ENCODE results near the gene ARSD.
"Not testable (repeated sequence)": the region's sequence is repeated elsewhere in the genome, so short reads cannot be mapped to it uniquely, and the experiment has no call there.

Gene ARSD

GRCh38 chrX:2926255-2926654 is 2.9 kb downstream of the ARSD start:
- H2AK5ac ChIP-seq (ENCODE audit: low read length, severe bottlenecking); H3K79me1 ChIP-seq (replicated peaks; ENCODE audit: low read length, poor library complexity, severe bottlenecking); H3K14ac ChIP-seq (ENCODE audit: low read length in 2 of 2); H3K4me2 ChIP-seq (ENCODE audit: low read length, poor library complexity, severe bottlenecking); H3K36me3 ChIP-seq (ENCODE audit: control insufficient read depth in 1 of 2, insufficient read depth in 2 of 2, low read depth in 1 of 2, low read length in 2 of 2); DNase-seq; H4K91ac ChIP-seq (ENCODE audit: low read length); H2BK120ac ChIP-seq (ENCODE audit: low read depth, low read length); H3K4me3 ChIP-seq (ENCODE audit: insufficient read depth in 1 of 2, low read depth in 1 of 2, low read length in 2 of 2); H3K4me1 ChIP-seq (ENCODE audit: control insufficient read depth, insufficient read depth, low read depth, low read length); H2BK15ac ChIP-seq (ENCODE audit: low read depth, poor library complexity, severe bottlenecking); H2AFZ ChIP-seq (ENCODE audit: low read depth, low read length); H3K23ac ChIP-seq (ENCODE audit: low read length in 2 of 2); H3K9me3 ChIP-seq (ENCODE audit: control insufficient read depth, low read length); H2BK12ac ChIP-seq (ENCODE audit: low read length in 2 of 2); H4K8ac ChIP-seq (ENCODE audit: low read length); H3K9ac ChIP-seq (ENCODE audit: low read length); H3K27ac ChIP-seq (ENCODE audit: low read length, poor library complexity, severe bottlenecking); H3K4ac ChIP-seq (ENCODE audit: low read depth in 1 of 2, low read length in 2 of 2); H3K18ac ChIP-seq (ENCODE audit: low read depth in 1 of 2, low read length in 2 of 2); H3K27me3 ChIP-seq (ENCODE audit: control insufficient read depth in 1 of 2, insufficient read depth in 1 of 2, low read length in 2 of 2); H2BK5ac ChIP-seq (ENCODE audit: low read depth, low read length, poor library complexity, severe bottlenecking): not testable (repeated sequence)
- WGBS: 69% methylated on average over 3 of the region's 4 CpGs

- Histone ChIP-seq H4K91ac (ENCODE audit: low read length) (no peak overlapping the region), H3K36me3 (ENCODE audit: control insufficient read depth in 1 of 2, insufficient read depth in 2 of 2, low read depth in 1 of 2, low read length in 2 of 2) (peaks cover 10 to 23% of the 10 kb centered on the region in 2 experiments), H2AFZ (ENCODE audit: low read depth, low read length) (no peak overlapping the region), H3K4ac (ENCODE audit: low read depth in 1 of 2, low read length in 2 of 2) (no peak overlapping the region), H3K4me1 (ENCODE audit: control insufficient read depth, insufficient read depth, low read depth, low read length) (peaks cover 1% of the 10 kb centered on the region), H3K23ac (ENCODE audit: low read length in 2 of 2) (no peak overlapping the region), H3K27me3 (ENCODE audit: control insufficient read depth in 1 of 2, insufficient read depth in 1 of 2, low read length in 2 of 2) (no peaks in the 10 kb centered on the region), H3K79me1 (replicated peaks; ENCODE audit: low read length, poor library complexity, severe bottlenecking) (no peaks in the 10 kb centered on the region), H3K9ac (ENCODE audit: low read length) (no peak overlapping the region), H2AK5ac (ENCODE audit: low read length, severe bottlenecking) (no peak overlapping the region), H2BK12ac (ENCODE audit: low read length in 2 of 2) (no peak overlapping the region), H3K14ac (ENCODE audit: low read length in 2 of 2) (no peak overlapping the region), H2BK120ac (ENCODE audit: low read depth, low read length) (no peak overlapping the region), H3K18ac (ENCODE audit: low read depth in 1 of 2, low read length in 2 of 2) (no peak overlapping the region), H3K4me3 (ENCODE audit: insufficient read depth in 1 of 2, low read depth in 1 of 2, low read length in 2 of 2) (no peak overlapping the region), H4K8ac (ENCODE audit: low read length) (no peak overlapping the region), H3K9me3 (ENCODE audit: control insufficient read depth, low read length) (no peaks in the 10 kb centered on the region), H3K27ac (ENCODE audit: low read length, poor library complexity, severe bottlenecking) (no peak overlapping the region), H2BK5ac (ENCODE audit: low read depth, low read length, poor library complexity, severe bottlenecking) (no peak overlapping the region), H2BK15ac (ENCODE audit: low read depth, poor library complexity, severe bottlenecking) (no peak overlapping the region), H3K4me2 (ENCODE audit: low read length, poor library complexity, severe bottlenecking) (no peak overlapping the region)
- no peak for DNase-seq
- 100% methylated on average over 9 of the region's 9 CpGs for WGBS
These were observed 5.0 kb downstream of the ARSD start for GRCh38 chrX:2924151-2924550.

GRCh38 chrX:2921750-2922149 is 7.4 kb downstream of the ARSD start:
- no peak overlapping the region for H3K4me3 ChIP-seq (ENCODE audit: insufficient read depth in 1 of 2, low read depth in 1 of 2, low read length in 2 of 2)
- no peak overlapping the region for H2BK12ac ChIP-seq (ENCODE audit: low read length in 2 of 2)
- H3K9me3 ChIP-seq (ENCODE audit: control insufficient read depth, low read length): no peaks in the 10 kb centered on the region
- H3K27me3 ChIP-seq (ENCODE audit: control insufficient read depth in 1 of 2, insufficient read depth in 1 of 2, low read length in 2 of 2): no peaks in the 10 kb centered on the region
- no peak overlapping the region for H3K4ac ChIP-seq (ENCODE audit: low read depth in 1 of 2, low read length in 2 of 2)
- H3K14ac ChIP-seq (ENCODE audit: low read length in 2 of 2): no peak overlapping the region
- H3K27ac ChIP-seq (ENCODE audit: low read length, poor library complexity, severe bottlenecking): no peak overlapping the region
- no peak overlapping the region for H2BK15ac ChIP-seq (ENCODE audit: low read depth, poor library complexity, severe bottlenecking)
- no peak overlapping the region for H4K91ac ChIP-seq (ENCODE audit: low read length)
- no peak overlapping the region for H2BK120ac ChIP-seq (ENCODE audit: low read depth, low read length)
- no peak overlapping the region for H2AK5ac ChIP-seq (ENCODE audit: low read length, severe bottlenecking)
- H3K23ac ChIP-seq (ENCODE audit: low read length in 2 of 2): no peak overlapping the region
- no peak for DNase-seq
- no peak overlapping the region for H4K8ac ChIP-seq (ENCODE audit: low read length)
- no peak overlapping the region for H3K4me2 ChIP-seq (ENCODE audit: low read length, poor library complexity, severe bottlenecking)
- H3K18ac ChIP-seq (ENCODE audit: low read depth in 1 of 2, low read length in 2 of 2): no peak overlapping the region
- 95% methylated on average over 8 of the region's 9 CpGs for WGBS
- no peak overlapping the region for H3K9ac ChIP-seq (ENCODE audit: low read length)
- H2AFZ ChIP-seq (ENCODE audit: low read depth, low read length): no peak overlapping the region
- peaks cover 19 to 34% of the 10 kb centered on the region in 2 experiments for H3K36me3 ChIP-seq (ENCODE audit: control insufficient read depth in 1 of 2, insufficient read depth in 2 of 2, low read depth in 1 of 2, low read length in 2 of 2)
- H2BK5ac ChIP-seq (ENCODE audit: low read depth, low read length, poor library complexity, severe bottlenecking): no peak overlapping the region
- H3K4me1 ChIP-seq (ENCODE audit: control insufficient read depth, insufficient read depth, low read depth, low read length): no peaks in the 10 kb centered on the region
- H3K79me1 ChIP-seq (replicated peaks; ENCODE audit: low read length, poor library complexity, severe bottlenecking): no peaks in the 10 kb centered on the region

- DNase-seq: no peak
- Histone ChIP-seq H4K91ac (ENCODE audit: low read length) (no peak overlapping the region), H4K8ac (ENCODE audit: low read length) (no peak overlapping the region), H2AK5ac (ENCODE audit: low read length, severe bottlenecking) (no peak overlapping the region), H3K18ac (ENCODE audit: low read depth in 1 of 2, low read length in 2 of 2) (no peak overlapping the region), H2BK15ac (ENCODE audit: low read depth, poor library complexity, severe bottlenecking) (no peak overlapping the region), H3K9ac (ENCODE audit: low read length) (no peak overlapping the region), H2BK120ac (ENCODE audit: low read depth, low read length) (no peak overlapping the region), H3K4me3 (ENCODE audit: insufficient read depth in 1 of 2, low read depth in 1 of 2, low read length in 2 of 2) (no peak overlapping the region), H3K4ac (ENCODE audit: low read depth in 1 of 2, low read length in 2 of 2) (no peak overlapping the region), H3K14ac (ENCODE audit: low read length in 2 of 2) (no peak overlapping the region), H3K4me1 (ENCODE audit: control insufficient read depth, insufficient read depth, low read depth, low read length) (no peaks in the 10 kb centered on the region), H2BK5ac (ENCODE audit: low read depth, low read length, poor library complexity, severe bottlenecking) (no peak overlapping the region), H3K9me3 (ENCODE audit: control insufficient read depth, low read length) (no peaks in the 10 kb centered on the region), H2AFZ (ENCODE audit: low read depth, low read length) (no peak overlapping the region), H3K27ac (ENCODE audit: low read length, poor library complexity, severe bottlenecking) (no peak overlapping the region), H3K79me1 (replicated peaks; ENCODE audit: low read length, poor library complexity, severe bottlenecking) (no peaks in the 10 kb centered on the region), H3K36me3 (ENCODE audit: control insufficient read depth in 1 of 2, insufficient read depth in 2 of 2, low read depth in 1 of 2, low read length in 2 of 2) (peaks cover 19 to 39% of the 10 kb centered on the region in 2 experiments), H3K4me2 (ENCODE audit: low read length, poor library complexity, severe bottlenecking) (no peak overlapping the region), H2BK12ac (ENCODE audit: low read length in 2 of 2) (no peak overlapping the region), H3K27me3 (ENCODE audit: control insufficient read depth in 1 of 2, insufficient read depth in 1 of 2, low read length in 2 of 2) (no peaks in the 10 kb centered on the region), H3K23ac (ENCODE audit: low read length in 2 of 2) (no peak overlapping the region)
- 89% methylated on average over 1 of the region's 1 CpG for WGBS
These were observed 7.9 kb downstream of the ARSD start for GRCh38 chrX:2921193-2921592.
